Lower leg skin (tissue), 4 donors: Measurements from ENCODE around the gene F13B. TPM values are rescaled to one million over a fixed set of nuclear protein-coding genes. Genes with fewer than 3 reads are reported as not detected.

ENCODE experiments used
- DNase-seq, 2 donors: peaks; one replicate each; pipeline ENCODE4 v3.0.0-alpha.2; 2019; ENCODE audit warnings: low spot score in 2 of 2
- H3K4me3 ChIP-seq: fragments of 200-600 bp; sonication (generic); 2 replicates; pipeline ENCODE4 v1.5.1; 2017; ENCODE audit warnings: mild to moderate bottlenecking, low read depth; ENCODE audit not compliant: poor library complexity, severe bottlenecking
- CTCF ChIP-seq, 3 donors: fragments of 450-650 bp; IDR thresholded peaks; one replicate each; pipeline ENCODE4 v1.5.1; 2016; ENCODE audit warnings: antibody characterized with exemption in 3 of 3, mild to moderate bottlenecking in 3 of 3, moderate library complexity in 2 of 3
- POLR2A ChIP-seq, 2 donors: fragments of 450-650 bp; IDR thresholded peaks; one replicate each; pipeline ENCODE4 v1.6.1; 2016 to 2017; ENCODE audit warnings: antibody characterized with exemption in 2 of 2, mild to moderate bottlenecking in 1 of 2, moderate library complexity in 1 of 2
- WGBS, 2 donors: methylation state at CpG; one replicate each; pipeline ENCODE4 v1.1.5; 2018; 5-methylcytosine and 5-hydroxymethylcytosine counted together
- intact Hi-C: fragments of 100-400 bp; cut with DNase I; formaldehyde crosslinking; loops from one replicate; pipeline ENCODE4 v1.15.0; 2023; ENCODE audit warnings: low total_unique reads
- total RNA-seq, 4 donors: library from RNA; depleted of rRNA; stranded (reverse); fragments of >200 nt; gene quantifications; one replicate each; pipeline ENCODE4 v1.1.0, GENCODE V29; 2016

F13B gene
- total RNA-seq, 4 donors from 2014 or later = not detected

GRCh38 chr1:197017558-197018146 lies 49.4 kb downstream of the F13B start:
- 61 to 70% methylated on average over 8 of the region's 8 CpGs for WGBS, 2 donors
- TF ChIP-seq POLR2A (IDR thresholded peaks at IDR 0.05) = no peak
- TF ChIP-seq CTCF (IDR thresholded peaks at IDR 0.05) = no peak
- H3K4me3 ChIP-seq = no peak overlapping the region
- DNase-seq = no peak
- intact Hi-C loops = no loop called here

- no peak for DNase-seq
- WGBS, 2 donors = 64 to 89% methylated on average over 1 of the region's 1 CpG
- no peak for TF ChIP-seq CTCF (IDR thresholded peaks at IDR 0.05)
- no peak overlapping the region for H3K4me3 ChIP-seq
- intact Hi-C loops = no loop called here
Observed at GRCh38 chr1:197016751-197017150, 50.3 kb downstream of the F13B start.

- DNase-seq = no peak
- no peak for TF ChIP-seq CTCF (IDR thresholded peaks at IDR 0.05)
- TF ChIP-seq POLR2A (IDR thresholded peaks at IDR 0.05) = no peak
- 87 to 91% methylated on average over 3 of the region's 3 CpGs for WGBS, 2 donors
- no peak overlapping the region for H3K4me3 ChIP-seq
- intact Hi-C loops = no loop called here
Observed at GRCh38 chr1:197013234-197013633, 53.8 kb downstream of the F13B start.

GRCh38 chr1:197011614-197012013 lies 55.4 kb downstream of the F13B start:
- intact Hi-C loops = no loop called here
- no peak for DNase-seq
- 93 to 100% methylated on average over 1 of the region's 1 CpG for WGBS, 2 donors
- H3K4me3 ChIP-seq = no peak overlapping the region
- no peak for TF ChIP-seq CTCF (IDR thresholded peaks at IDR 0.05)
- TF ChIP-seq POLR2A (IDR thresholded peaks at IDR 0.05) = no peak

GRCh38 chr1:197008861-197009260 lies 58.2 kb downstream of the F13B start:
- TF ChIP-seq CTCF (IDR thresholded peaks at IDR 0.05) = no peak
- TF ChIP-seq POLR2A (IDR thresholded peaks at IDR 0.05) = no peak
- WGBS, 2 donors = 89 to 93% methylated on average over 6 of the region's 6 CpGs

GRCh38 chr1:197003132-197003531 lies 63.9 kb downstream of the F13B start:
- intact Hi-C loops = no loop called here
- peak overlapping the region; percentile 6 for H3K4me3 ChIP-seq
- DNase-seq = no peak
- 65 to 67% methylated on average over 2 of the region's 2 CpGs for WGBS, 2 donors
- TF ChIP-seq CTCF (IDR thresholded peaks at IDR 0.05) = no peak
- no peak for TF ChIP-seq POLR2A (IDR thresholded peaks at IDR 0.05)

More at GRCh38 chr1:197008861-197009260, 58.2 kb downstream of the F13B start:
- no peak overlapping the region for H3K4me3 ChIP-seq
- DNase-seq = no peak
- intact Hi-C loops = no loop called here
